Sigmoid colon (tissue), 4 donors: ENCODE data around the gene ATP6AP1.

Experiments used
- EP300 ChIP-seq, 4 donors: sonication (generic); formaldehyde crosslinking; IDR thresholded peaks; one replicate each; pipeline ENCODE4 v1.6.1; 2017; ENCODE audit warnings: antibody characterized with exemption in 4 of 4
- TF ChIP-seq, protein P1 (sequence below), 4 experiments: fragments of 450-650 bp in 3 of 4; fragments of 200-600 bp in 1 of 4; IDR thresholded peaks; one replicate each; pipeline ENCODE4 v1.5.1; 2016 to 2019; ENCODE audit warnings: antibody characterized with exemption in 4 of 4, mild to moderate bottlenecking in 3 of 4, moderate library complexity in 2 of 4

DNA sequence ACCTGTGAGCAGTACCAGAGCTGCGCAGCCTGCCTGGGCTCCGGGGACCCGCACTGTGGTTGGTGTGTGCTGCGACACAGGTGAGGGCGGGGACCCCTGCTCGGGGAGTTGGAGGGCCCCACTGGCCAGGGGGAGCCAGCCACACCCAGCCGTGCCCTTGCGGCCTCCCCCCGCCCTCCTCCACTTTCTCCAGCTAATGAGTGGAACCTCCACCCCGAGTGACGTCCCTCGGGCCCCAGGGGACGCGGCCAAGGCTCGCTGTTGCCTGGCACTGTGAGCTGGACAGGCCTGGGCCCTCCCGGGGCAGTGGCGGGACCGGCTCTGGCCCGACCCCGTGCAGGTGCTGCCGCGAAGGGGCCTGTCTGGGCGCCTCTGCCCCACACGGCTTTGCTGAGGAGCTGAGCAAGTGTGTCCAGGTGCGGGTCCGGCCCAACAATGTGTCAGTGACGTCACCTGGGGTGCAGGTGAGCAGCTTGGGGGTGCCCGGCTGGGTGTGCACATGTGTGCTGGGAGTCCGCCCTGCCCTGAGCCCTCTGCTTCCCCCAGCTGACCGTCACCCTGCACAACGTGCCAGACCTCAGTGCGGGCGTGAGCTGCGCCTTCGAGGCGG is 35.2 kb downstream of the ATP6AP1 start:
- TF ChIP-seq, protein P1, sequence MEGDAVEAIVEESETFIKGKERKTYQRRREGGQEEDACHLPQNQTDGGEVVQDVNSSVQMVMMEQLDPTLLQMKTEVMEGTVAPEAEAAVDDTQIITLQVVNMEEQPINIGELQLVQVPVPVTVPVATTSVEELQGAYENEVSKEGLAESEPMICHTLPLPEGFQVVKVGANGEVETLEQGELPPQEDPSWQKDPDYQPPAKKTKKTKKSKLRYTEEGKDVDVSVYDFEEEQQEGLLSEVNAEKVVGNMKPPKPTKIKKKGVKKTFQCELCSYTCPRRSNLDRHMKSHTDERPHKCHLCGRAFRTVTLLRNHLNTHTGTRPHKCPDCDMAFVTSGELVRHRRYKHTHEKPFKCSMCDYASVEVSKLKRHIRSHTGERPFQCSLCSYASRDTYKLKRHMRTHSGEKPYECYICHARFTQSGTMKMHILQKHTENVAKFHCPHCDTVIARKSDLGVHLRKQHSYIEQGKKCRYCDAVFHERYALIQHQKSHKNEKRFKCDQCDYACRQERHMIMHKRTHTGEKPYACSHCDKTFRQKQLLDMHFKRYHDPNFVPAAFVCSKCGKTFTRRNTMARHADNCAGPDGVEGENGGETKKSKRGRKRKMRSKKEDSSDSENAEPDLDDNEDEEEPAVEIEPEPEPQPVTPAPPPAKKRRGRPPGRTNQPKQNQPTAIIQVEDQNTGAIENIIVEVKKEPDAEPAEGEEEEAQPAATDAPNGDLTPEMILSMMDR (IDR thresholded peaks at IDR 0.05) = no peak
- no peak for TF ChIP-seq EP300 (IDR thresholded peaks at IDR 0.05)
